ENCODE results near the gene OR8A1.

OR8A1 gene

DNA sequence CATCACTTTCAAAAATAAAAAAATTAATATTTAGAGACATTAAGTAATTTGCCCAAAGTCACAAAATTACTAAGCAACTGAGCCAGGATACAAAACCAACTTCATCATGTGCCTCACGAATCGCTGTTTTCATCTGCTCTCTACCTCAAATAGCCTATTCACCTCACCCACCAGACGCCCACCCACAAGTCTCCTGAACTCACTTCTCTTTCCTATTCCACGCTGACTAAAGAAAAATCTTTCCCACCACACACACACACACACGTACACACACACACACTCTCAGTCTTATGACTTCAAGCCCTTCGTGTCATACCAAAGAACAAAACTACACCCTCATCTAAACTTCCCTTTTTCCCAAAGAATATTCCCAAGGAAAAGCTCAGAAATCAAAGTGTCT, 28.6 kb upstream of the OR8A1 start:
- DNase-seq (ENCODE audit: insufficient read length, low spot score) (no peak), FAIRE-seq (no peak)
- TF ChIP-seq CTCF (IDR thresholded peaks at IDR 0.05; ENCODE audit: insufficient read depth, missing control alignments) = no peak

GRCh38 chr11:124543145-124543544, 26.7 kb upstream of the OR8A1 start:
- no peak for TF ChIP-seq CTCF (IDR thresholded peaks at IDR 0.05; ENCODE audit: insufficient read depth, missing control alignments)
- DNase-seq (ENCODE audit: insufficient read length, low spot score) = no peak
- FAIRE-seq = no peak

DNA sequence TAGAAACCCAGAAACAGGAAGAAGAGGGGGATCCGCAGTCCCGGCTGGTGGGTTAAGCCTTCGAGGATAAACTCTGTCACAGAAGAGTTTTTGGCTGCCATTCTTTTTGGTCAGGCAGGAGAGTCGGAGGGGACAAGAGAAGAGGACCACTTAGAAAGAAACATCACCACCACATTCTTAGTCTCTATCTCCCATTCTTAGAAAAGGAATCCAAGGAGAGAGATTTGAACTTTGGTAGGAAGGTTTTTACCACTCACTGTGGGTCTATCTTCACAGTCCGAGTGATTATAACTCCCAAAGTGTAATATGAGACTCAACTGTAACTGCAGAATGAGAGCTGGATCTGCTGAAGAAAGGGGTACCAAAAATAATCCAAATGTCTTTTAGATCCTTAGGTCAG, 26.2 kb upstream of the OR8A1 start, which contains the start of gene OR8B12:
TSS of gene OR8B12 (minus strand) at position 101 of the 400 bp plus-strand sequence. CDS start at position 101, 0 bp downstream.
- no peak for FAIRE-seq
- TF ChIP-seq CTCF (IDR thresholded peaks at IDR 0.05; ENCODE audit: insufficient read depth, missing control alignments) = no peak
- no peak for DNase-seq (ENCODE audit: insufficient read length, low spot score)

DNA sequence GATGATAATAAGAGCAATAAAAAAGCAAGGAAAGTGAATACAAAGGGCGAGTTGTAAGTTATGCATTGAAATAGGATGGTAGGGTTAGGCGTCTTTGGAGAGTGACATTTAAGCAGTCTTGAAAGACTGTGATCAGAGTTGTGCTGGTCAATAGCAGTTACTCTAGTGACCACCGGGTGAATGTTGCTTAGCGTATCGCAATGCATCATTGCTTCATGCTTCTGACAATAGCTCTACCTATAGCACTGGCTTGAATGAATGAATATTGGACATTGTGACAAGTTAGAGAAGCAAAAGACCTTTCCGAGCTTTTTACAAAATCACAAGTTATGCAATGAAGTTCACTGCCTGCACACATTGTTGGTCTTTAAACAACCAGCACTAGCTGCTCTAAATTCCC, 18.6 kb upstream of the OR8A1 start:
- FAIRE-seq = no peak
- no peak for DNase-seq (ENCODE audit: insufficient read length, low spot score)
- TF ChIP-seq CTCF (IDR thresholded peaks at IDR 0.05; ENCODE audit: insufficient read depth, missing control alignments) = no peak

- no peak for TF ChIP-seq CTCF (IDR thresholded peaks at IDR 0.05; ENCODE audit: insufficient read depth, missing control alignments)
- FAIRE-seq (no peak), DNase-seq (ENCODE audit: insufficient read length, low spot score) (no peak)
Observed at GRCh38 chr11:124551987-124552386, 17.8 kb upstream of the OR8A1 start.

- no peak for DNase-seq (ENCODE audit: insufficient read length, low spot score)
- no peak for TF ChIP-seq CTCF (IDR thresholded peaks at IDR 0.05; ENCODE audit: insufficient read depth, missing control alignments)
- FAIRE-seq = no peak
Observed at GRCh38 chr11:124556828-124557227, 13.0 kb upstream of the OR8A1 start.

DNA sequence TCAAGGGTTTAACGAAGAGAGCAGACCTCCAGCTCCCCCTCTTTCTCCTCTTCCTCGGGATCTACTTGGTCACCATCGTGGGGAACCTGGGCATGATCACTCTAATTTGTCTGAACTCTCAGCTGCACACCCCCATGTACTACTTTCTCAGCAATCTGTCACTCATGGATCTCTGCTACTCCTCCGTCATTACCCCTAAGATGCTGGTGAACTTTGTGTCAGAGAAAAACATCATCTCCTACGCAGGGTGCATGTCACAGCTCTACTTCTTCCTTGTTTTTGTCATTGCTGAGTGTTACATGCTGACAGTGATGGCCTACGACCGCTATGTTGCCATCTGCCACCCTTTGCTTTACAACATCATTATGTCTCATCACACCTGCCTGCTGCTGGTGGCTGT, 363 bp downstream of the OR8A1 start:
- no peak for DNase-seq (ENCODE audit: insufficient read length, low spot score)
- TF ChIP-seq CTCF (IDR thresholded peaks at IDR 0.05; ENCODE audit: insufficient read depth, missing control alignments) = no peak
- FAIRE-seq = no peak
